IPS-20b (cell line): ENCODE data around the gene MILR1.
"Not testable (repeated sequence)": the region's sequence is repeated elsewhere in the genome, so short reads cannot be mapped to it uniquely, and the experiment has no call there.

Experiments used
- H3K27ac ChIP-seq: one replicate; pipeline ENCODE4 v1.5.1; 2013; ENCODE audit warnings: low read length
- H3K27me3 ChIP-seq: 2 replicates; pipeline ENCODE4 v1.6.1; 2013; ENCODE audit warnings: mild to moderate bottlenecking, low read length, inconsistent platforms; ENCODE audit not compliant: insufficient read depth
- H3K36me3 ChIP-seq: 2 replicates; pipeline ENCODE4 v1.6.1; 2013; ENCODE audit warnings: low read depth, mild to moderate bottlenecking, inconsistent platforms, low read length, moderate library complexity; ENCODE audit not compliant: insufficient read depth
- H3K4me1 ChIP-seq: 2 replicates; pipeline ENCODE4 v1.6.1; 2013; ENCODE audit warnings: mild to moderate bottlenecking, control low read depth, inconsistent platforms, low read length, moderate library complexity; ENCODE audit not compliant: insufficient read depth
- H3K4me3 ChIP-seq: 2 replicates; pipeline ENCODE4 v1.5.1; 2013; ENCODE audit warnings: mild to moderate bottlenecking, low read length, inconsistent platforms
- H3K9ac ChIP-seq: 2 replicates; pipeline ENCODE4 v1.6.1; 2013; ENCODE audit warnings: low read depth, mild to moderate bottlenecking, inconsistent platforms, low read length, moderate library complexity
- H3K9me3 ChIP-seq: 2 replicates; pipeline ENCODE4 v1.6.1; 2013; ENCODE audit warnings: mild to moderate bottlenecking, low read depth, low read length, inconsistent platforms; ENCODE audit not compliant: insufficient read depth

MILR1 gene

DNA sequence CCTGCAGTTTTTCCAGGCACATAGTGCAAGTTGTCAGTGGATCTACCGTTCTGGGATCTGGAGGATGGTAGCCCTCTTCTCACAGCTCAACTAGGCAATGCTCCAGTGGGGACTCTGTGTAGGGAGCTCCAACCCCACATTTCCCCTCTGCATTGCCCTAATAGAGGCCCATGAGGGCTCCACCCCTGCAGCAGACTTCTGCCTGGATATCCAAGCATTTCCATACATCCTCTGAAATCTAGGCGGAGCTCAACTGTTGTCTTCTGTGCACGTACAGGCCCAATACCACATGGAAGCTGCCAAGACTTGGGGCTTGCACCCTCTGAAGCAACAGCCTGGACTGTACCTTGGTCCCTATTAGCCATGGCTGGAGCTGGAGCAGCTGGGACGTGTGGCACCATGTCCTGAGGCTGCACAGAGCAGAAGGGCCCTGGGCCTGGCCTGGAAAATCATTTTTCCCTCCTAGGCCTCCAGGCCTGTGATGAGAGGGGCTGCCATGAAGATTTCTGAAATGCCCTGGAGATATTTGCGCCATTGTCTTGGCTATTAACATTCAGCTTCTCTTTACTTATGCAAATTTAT is 10.9 kb upstream of the MILR1 start:
- Histone ChIP-seq H3K27me3 (no peaks in the 10 kb centered on the region), H3K36me3 (no peaks in the 10 kb centered on the region), H3K4me1 (no peaks in the 10 kb centered on the region), H3K27ac (no peak overlapping the region), H3K9ac (no peak overlapping the region), H3K9me3 (peaks cover 58% of the 10 kb centered on the region), H3K4me3 (no peak overlapping the region)

DNA sequence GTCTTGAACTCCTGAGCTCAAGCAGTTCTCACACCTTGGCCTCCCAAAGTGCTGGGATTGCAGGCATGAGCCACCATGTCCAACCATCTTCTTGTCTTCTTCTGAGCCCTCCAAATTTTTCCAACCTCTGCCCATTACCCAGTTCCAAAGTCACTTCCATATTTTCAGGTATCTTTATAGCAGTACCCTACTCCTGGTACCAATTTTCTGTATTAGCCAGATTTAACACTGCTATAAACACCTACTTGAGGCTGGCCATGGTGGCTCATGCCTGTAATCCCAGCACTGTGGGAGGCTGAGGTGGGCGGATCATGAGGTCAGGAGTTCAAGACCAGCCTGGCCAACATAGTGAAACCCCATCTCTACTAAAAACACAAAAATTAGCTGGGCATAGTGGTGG is 9.4 kb upstream of the MILR1 start:
- H3K9ac ChIP-seq = not testable (repeated sequence)
- peaks cover 49% of the 10 kb centered on the region for H3K9me3 ChIP-seq

DNA sequence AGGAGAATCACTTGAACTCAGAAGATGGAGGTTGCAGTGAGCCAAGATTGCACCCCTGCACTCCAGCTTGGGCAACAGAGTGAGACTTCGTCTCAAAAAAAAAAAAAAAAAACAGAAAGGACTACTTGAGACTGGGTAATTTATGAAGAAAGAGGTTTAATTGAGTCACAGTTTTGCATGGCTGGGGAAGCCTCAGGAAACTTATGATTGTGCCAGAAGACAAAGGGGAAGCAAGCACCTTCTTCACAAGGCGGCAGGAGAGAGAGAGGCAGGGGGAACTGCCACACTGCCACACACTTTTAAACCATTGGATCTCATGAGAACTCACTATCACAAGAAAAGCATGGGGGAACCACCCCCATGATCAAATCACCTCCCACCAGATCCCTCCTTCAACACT is 9.0 kb upstream of the MILR1 start:
- no peak overlapping the region for H3K27ac ChIP-seq
- H3K9me3 ChIP-seq = peaks cover 44% of the 10 kb centered on the region
- no peaks in the 10 kb centered on the region for H3K4me1 ChIP-seq
- no peaks in the 10 kb centered on the region for H3K27me3 ChIP-seq
- no peaks in the 10 kb centered on the region for H3K36me3 ChIP-seq
- no peak overlapping the region for H3K4me3 ChIP-seq
- no peak overlapping the region for H3K9ac ChIP-seq

More for the DNA sequence above, 9.4 kb upstream of the MILR1 start:
- H3K4me1 ChIP-seq, H3K27me3 ChIP-seq, H3K4me3 ChIP-seq, H3K27ac ChIP-seq, H3K36me3 ChIP-seq: not testable (repeated sequence)

DNA sequence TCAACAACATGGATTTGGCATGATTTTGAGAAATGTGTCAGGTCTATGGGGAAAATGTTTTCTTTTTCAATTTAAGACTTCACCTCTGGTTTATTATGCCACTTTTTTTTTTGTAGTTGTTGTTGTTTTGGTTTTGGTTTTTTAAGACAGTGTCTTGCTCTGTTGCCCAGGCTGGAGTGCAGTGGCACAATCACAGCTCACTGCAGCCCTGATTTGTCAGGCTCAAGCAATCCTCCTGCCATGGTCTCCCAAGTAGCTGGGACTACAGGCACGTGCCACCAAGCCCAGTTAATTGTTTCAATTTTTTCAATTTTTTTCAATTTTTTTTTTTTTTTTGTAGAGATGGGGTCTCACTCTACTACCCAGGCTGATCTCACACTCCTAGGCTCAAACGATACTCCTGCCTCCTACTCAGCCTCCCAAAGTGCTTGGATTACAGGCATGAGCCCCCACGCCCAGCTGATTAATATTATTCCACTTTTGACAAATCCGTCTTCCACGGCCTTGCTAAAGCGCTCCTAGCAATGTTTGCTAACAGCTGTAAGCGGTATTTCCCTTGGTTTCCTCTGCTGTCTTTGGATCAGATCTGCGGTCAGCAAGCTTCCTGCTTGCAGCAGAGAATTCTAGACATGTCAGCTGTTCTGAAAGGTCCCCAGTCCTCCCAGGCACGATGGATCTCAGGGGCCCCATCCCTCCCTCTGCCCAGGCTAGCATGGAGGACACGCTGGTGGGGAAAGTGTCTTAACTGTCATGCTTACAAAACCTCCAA is 7.0 kb upstream of the MILR1 start:
- peaks cover 28% of the 10 kb centered on the region for H3K9me3 ChIP-seq
- H3K27me3 ChIP-seq = no peaks in the 10 kb centered on the region
- H3K4me1 ChIP-seq = no peaks in the 10 kb centered on the region
- H3K9ac ChIP-seq = no peak overlapping the region
- no peaks in the 10 kb centered on the region for H3K36me3 ChIP-seq
- no peak overlapping the region for H3K27ac ChIP-seq
- no peak overlapping the region for H3K4me3 ChIP-seq

DNA sequence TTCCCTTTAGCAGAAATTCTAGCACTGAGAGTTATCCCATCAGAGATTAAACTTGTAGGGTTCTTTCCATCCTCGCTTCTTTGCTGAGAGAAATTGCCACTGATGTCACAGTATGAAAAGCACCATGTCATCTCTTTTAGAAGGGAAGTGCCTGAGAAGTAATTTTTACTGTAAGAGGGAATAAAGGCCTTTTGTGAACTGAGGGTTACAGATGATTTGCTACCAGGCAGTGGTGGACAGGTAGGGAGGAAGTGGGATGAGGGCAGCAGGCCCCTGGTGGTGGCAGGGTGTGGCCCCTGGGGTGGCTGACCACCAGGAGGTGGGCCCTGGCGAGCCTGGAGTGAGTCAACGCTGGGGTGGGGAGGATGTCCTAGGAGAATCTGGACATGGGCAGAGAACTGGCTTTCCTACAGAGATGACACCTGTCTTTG is 6.4 kb upstream of the MILR1 start:
- Histone ChIP-seq H3K27me3 (no peaks in the 10 kb centered on the region), H3K4me3 (no peak overlapping the region), H3K36me3 (no peaks in the 10 kb centered on the region), H3K4me1 (no peaks in the 10 kb centered on the region), H3K9me3 (peaks cover 22% of the 10 kb centered on the region), H3K27ac (no peak overlapping the region), H3K9ac (no peak overlapping the region)

DNA sequence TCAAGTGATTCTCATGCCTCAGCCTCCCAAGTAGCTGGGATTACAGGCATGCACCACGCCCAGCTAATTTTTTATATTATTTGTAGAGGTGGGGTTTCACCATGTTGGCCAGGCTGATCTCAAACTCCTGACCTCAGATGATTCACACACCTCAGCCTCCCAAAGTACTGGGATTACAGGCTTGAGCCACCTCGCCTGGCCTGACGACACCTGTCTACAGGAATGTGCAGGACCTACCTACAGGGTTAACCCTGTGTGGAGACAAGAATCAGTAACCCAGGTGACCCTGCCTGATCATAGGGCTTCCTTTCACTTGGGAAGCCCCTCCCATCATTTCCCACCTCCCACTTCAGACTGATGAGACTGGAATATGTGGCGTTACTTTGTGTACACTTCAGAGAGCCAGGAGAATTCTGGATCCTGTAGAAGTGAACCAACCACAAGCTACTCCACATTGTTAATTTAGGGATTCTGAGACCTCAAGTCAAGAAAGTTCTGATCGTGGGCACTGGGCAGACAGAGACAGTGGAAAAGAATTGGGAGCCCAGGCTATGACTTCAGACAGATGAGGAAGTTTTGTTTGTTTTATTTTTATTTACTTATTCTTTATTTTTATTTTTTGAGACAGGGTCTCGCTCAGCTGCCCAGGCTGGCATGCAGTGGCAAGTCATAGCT is 5.7 kb upstream of the MILR1 start:
- Histone ChIP-seq H3K4me3 (no peak overlapping the region), H3K27ac (no peak overlapping the region), H3K4me1 (no peaks in the 10 kb centered on the region), H3K27me3 (no peaks in the 10 kb centered on the region), H3K9ac (no peak overlapping the region), H3K36me3 (no peaks in the 10 kb centered on the region), H3K9me3 (peaks cover 15% of the 10 kb centered on the region)

DNA sequence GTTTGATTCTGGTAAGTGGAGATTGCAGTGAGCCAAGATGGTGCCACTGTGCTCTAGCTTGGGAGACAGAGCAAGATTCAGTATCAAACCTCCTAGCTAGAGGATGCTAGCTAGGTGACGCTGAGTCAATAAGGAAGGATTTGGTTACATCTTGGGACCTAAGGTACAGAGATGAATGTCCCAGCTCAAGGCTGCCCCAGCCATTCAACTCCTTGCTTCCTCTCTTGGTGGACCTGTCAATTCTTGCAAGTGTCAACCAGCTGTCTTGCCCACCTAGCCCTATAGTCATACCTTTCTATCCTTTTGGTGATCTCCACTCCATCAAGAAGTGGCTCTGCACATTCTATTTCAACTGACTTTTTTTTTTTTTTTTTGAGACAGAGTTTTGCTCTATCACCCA is 1.4 kb upstream of the MILR1 start:
- Histone ChIP-seq H3K9ac (no peak overlapping the region), H3K27ac (no peak overlapping the region), H3K4me1 (no peaks in the 10 kb centered on the region)

DNA sequence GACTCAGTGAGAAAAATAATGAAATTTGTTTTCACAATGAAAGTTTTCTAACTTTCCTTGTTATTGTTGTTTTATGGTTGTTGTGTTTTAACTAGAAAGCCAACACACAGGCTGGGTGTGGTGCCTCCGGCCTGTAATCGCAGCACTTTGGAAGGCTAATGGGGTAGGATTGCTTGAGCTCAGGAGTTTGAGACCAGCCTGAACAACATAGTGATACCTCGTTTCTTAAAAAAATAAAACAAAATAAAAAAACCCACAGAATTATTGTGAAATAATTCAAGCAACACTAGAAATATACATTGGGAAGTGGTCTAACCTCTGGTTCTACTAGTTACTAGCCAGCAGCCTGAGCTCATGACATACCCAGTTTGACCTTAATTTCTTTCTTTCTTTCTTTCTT is 630 bp downstream of the MILR1 start:
- Histone ChIP-seq H3K4me3 (no peak overlapping the region), H3K36me3 (no peaks in the 10 kb centered on the region), H3K9me3 (no peaks in the 10 kb centered on the region), H3K27me3 (no peaks in the 10 kb centered on the region), H3K27ac (no peak overlapping the region), H3K4me1 (no peaks in the 10 kb centered on the region), H3K9ac (no peak overlapping the region)

More for the DNA sequence above, 1.4 kb upstream of the MILR1 start:
- Histone ChIP-seq H3K4me3 (no peak overlapping the region), H3K27me3 (no peaks in the 10 kb centered on the region), H3K36me3 (no peaks in the 10 kb centered on the region), H3K9me3 (no peaks in the 10 kb centered on the region)

DNA sequence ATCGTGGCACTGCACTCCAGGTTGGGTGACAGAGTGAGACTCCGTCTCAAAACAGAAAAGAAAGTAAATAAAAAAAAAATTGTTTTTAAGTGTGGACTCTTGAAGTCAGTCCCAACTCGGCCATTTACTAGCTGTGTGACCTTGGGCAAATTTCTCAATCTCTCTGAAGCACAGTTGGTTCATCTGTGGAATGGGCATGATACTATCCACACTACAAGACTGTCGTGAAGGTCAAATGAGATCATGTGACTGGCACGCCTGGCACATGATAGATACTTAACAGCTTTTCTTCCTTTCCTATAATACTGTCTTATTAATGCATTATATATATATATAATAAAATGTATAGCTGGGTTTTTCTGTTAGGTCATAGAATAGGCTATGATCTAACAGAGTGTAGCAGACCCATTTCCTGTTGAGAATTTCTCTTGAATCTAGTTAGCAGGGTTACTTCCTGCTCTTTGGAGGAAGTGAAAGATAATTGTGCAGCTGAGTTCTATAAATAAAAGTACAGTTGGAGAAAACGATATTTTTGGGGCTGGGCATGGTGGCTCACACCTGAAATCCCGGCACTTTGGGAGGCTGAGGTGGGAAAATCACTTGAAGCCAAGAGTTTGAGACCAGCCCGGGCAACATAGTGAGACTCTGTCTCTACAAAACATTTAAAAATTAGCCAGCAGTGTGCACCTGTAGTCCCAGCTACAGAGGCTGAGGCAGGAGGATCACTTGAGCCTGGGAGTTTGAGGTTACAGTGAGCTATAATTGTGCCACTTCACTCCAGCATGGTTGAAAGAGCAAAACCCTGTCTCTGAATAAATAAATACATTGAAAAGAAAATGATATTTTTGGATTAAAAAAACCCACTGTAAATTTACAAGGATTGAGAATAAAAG is 7.3 kb downstream of the MILR1 start:
- H3K9ac ChIP-seq = no peak overlapping the region
- no peaks in the 10 kb centered on the region for H3K36me3 ChIP-seq
- no peak overlapping the region for H3K27ac ChIP-seq
- no peaks in the 10 kb centered on the region for H3K4me1 ChIP-seq
- H3K27me3 ChIP-seq = no peaks in the 10 kb centered on the region
- H3K4me3 ChIP-seq = no peak overlapping the region
- H3K9me3 ChIP-seq = no peaks in the 10 kb centered on the region

DNA sequence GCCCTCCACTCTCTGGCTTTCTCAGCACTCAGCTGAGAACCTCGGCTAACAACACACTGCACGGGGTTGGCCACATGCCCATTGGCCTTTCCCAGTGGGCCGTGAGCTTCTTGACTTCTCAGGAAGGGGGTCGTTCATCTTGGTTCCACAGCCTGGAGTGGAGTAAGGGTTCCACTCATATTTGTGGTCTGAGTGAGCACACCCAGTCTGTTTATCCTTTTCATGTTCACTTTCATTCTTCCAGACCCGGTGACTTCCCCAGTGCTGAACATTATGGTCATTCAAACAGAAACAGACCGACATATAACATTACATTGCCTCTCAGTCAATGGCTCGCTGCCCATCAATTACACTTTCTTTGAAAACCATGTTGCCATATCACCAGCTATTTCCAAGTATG is 8.2 kb downstream of the MILR1 start:
- H3K4me3 ChIP-seq = no peak overlapping the region
- no peaks in the 10 kb centered on the region for H3K36me3 ChIP-seq
- no peaks in the 10 kb centered on the region for H3K9me3 ChIP-seq
- H3K27me3 ChIP-seq = no peaks in the 10 kb centered on the region
- no peaks in the 10 kb centered on the region for H3K4me1 ChIP-seq
- H3K9ac ChIP-seq = no peak overlapping the region
- H3K27ac ChIP-seq = no peak overlapping the region

DNA sequence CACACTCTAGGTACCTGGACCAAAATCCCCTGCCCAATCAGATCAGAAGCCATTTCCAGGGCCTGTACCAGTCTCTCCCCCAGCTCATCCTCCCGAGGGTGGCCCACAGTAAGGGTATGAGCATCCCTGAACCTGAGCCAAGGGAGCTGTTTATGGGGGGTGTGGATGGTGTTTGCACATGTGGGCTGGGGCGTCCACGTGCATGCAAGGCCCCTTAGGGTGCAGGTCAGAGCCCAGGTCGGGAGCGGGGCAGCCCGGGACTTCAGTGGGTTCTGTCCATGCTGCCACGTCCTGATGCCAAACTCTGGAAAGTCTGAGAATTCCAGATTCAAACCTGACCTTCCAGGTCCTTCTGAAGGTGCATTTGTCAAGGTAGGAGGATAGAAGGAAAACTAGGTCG is 9.8 kb downstream of the MILR1 start:
- no peak overlapping the region for H3K9ac ChIP-seq
- H3K27ac ChIP-seq = no peak overlapping the region
- no peaks in the 10 kb centered on the region for H3K4me1 ChIP-seq
- no peaks in the 10 kb centered on the region for H3K27me3 ChIP-seq
- no peaks in the 10 kb centered on the region for H3K36me3 ChIP-seq
- H3K9me3 ChIP-seq = no peaks in the 10 kb centered on the region
- H3K4me3 ChIP-seq = no peak overlapping the region
